SK-N-SH (cell line): ENCODE data around the gene CRNN.

ENCODE experiments used
- CHD2 ChIP-seq: fragments of 150-350 bp; IDR thresholded peaks from 2 replicates; pipeline ENCODE4 v1.6.1; 2018; ENCODE audit warnings: low read length; ENCODE audit not compliant: partially characterized antibody
- CTCF ChIP-seq: fragments of 200-600 bp; sonication (generic); IDR thresholded peaks from 2 replicates; pipeline ENCODE4 v1.6.1; 2017; ENCODE audit warnings: antibody characterized with exemption, mild to moderate bottlenecking, moderate library complexity
- FOXM1 ChIP-seq: IDR thresholded peaks from 2 replicates; pipeline ENCODE4 v1.4.0; 2012; ENCODE audit warnings: low read depth, mild to moderate bottlenecking
- IRF3 ChIP-seq: fragments of 150-350 bp; IDR thresholded peaks from 2 replicates; pipeline ENCODE4 v1.6.1; 2016; ENCODE audit warnings: mild to moderate bottlenecking, low read depth, low read length
- MXI1 ChIP-seq: IDR thresholded peaks from 2 replicates; pipeline ENCODE4 v1.6.1; 2012; ENCODE audit warnings: mild to moderate bottlenecking, low read depth, low read length, improper control_type of control experiment
- PBX3 ChIP-seq: IDR thresholded peaks from 2 replicates; pipeline ENCODE4; 2012
- RAD21 ChIP-seq: IDR thresholded peaks from 2 replicates; pipeline ENCODE4 v1.6.1; 2012; ENCODE audit warnings: mild to moderate bottlenecking, low read length
- RCOR1 ChIP-seq: fragments of 150-350 bp; IDR thresholded peaks from 2 replicates; pipeline ENCODE4 v1.6.1; 2017; ENCODE audit warnings: antibody characterized with exemption, low read length
- TEAD4 ChIP-seq: IDR thresholded peaks from 2 replicates; pipeline ENCODE4 v1.4.0; 2012; ENCODE audit warnings: mild to moderate bottlenecking, borderline replicate concordance; ENCODE audit not compliant: insufficient read depth
- USF1 ChIP-seq: IDR thresholded peaks from 2 replicates; pipeline ENCODE4 v1.4.0; 2012; ENCODE audit warnings: low read depth, borderline replicate concordance
- YY1 ChIP-seq: IDR thresholded peaks from 2 replicates; pipeline ENCODE4 v1.4.0; 2012; ENCODE audit warnings: low read depth, mild to moderate bottlenecking

- TF ChIP-seq USF1 = no peak
- TF ChIP-seq CTCF = no peak
- TF ChIP-seq RCOR1 = no peak
- TF ChIP-seq RAD21 = no peak
- TF ChIP-seq CHD2 = no peak
- no peak for TF ChIP-seq PBX3
- TF ChIP-seq YY1 = no peak
- no peak for TF ChIP-seq TEAD4
- no peak for TF ChIP-seq FOXM1
- no peak for TF ChIP-seq IRF3
- no peak for TF ChIP-seq MXI1
These were observed 1.3 kb downstream of the CRNN start for GRCh38 chr1:152412756-152413155.
